Keratinocyte (primary cell): Measurements from ENCODE around the gene KRT5. TPM values are rescaled to one million over a fixed set of nuclear protein-coding genes. Genes with fewer than 3 reads are reported as not detected.

ENCODE experiments used
- DNase-seq: peaks from one replicate; pipeline ENCODE4 v3.0.0-alpha.2; 2011; ENCODE audit warnings: low read depth, missing footprints, low spot score
- FAIRE-seq: peaks from 2 replicates; lab custom pipeline; 2011; peaks lifted over from hg19 to GRCh38; lab: Jason Lieb, UNC
- H2AFZ ChIP-seq: 2 replicates; pipeline ENCODE4 v1.6.0; 2012; ENCODE audit warnings: low read length, control low read depth, inconsistent platforms; ENCODE audit not compliant: control insufficient read depth
- H3K27ac ChIP-seq: 2 replicates; pipeline ENCODE4 v1.5.1; 2011; ENCODE audit warnings: low read length; ENCODE audit not compliant: control insufficient read depth, insufficient read depth
- H3K27me3 ChIP-seq: 3 replicates; pipeline ENCODE4 v1.6.0; 2011; ENCODE audit warnings: low read length; ENCODE audit not compliant: control insufficient read depth, insufficient read depth; ENCODE audit errors: extremely low read depth
- H3K36me3 ChIP-seq, 2 experiments: 2 replicates in 1 of 2; 3 replicates in 1 of 2; pipeline ENCODE4 v1.5.1; 2011; ENCODE audit warnings: low read length in 2 of 2, mild to moderate bottlenecking in 1 of 2; ENCODE audit not compliant: control insufficient read depth in 2 of 2, insufficient read depth in 2 of 2; ENCODE audit errors: extremely low read depth in 1 of 2
- H3K4me1 ChIP-seq: 3 replicates; pipeline ENCODE4 v1.5.1; 2011; ENCODE audit warnings: low read length; ENCODE audit not compliant: control insufficient read depth, insufficient read depth; ENCODE audit errors: extremely low read depth
- H3K4me2 ChIP-seq: 3 replicates; pipeline ENCODE4 v1.6.0; 2011; ENCODE audit warnings: low read depth, low read length; ENCODE audit not compliant: control insufficient read depth, insufficient read depth; ENCODE audit errors: extremely low read depth
- H3K4me3 ChIP-seq, 3 experiments: fragments of 200-600 bp in 1 of 3; sonication (generic) in 1 of 3; 2 replicates in 2 of 3; 3 replicates in 1 of 3; pipeline ENCODE4 v1.5.1; 2011 to 2016; ENCODE audit warnings: low read length in 3 of 3, mild to moderate bottlenecking in 3 of 3, control low read depth in 2 of 3, inconsistent platforms in 1 of 3, low read depth in 1 of 3, mixed read lengths in 1 of 3, mixed run types in 1 of 3, moderate library complexity in 1 of 3; ENCODE audit not compliant: control insufficient read depth in 2 of 3, insufficient read depth in 2 of 3; ENCODE audit errors: extremely low read depth in 1 of 3
- H3K79me2 ChIP-seq: 2 replicates; pipeline ENCODE4 v1.6.0; 2012; ENCODE audit warnings: low read length; ENCODE audit not compliant: control insufficient read depth, insufficient read depth
- H3K9ac ChIP-seq: 3 replicates; pipeline ENCODE4 v1.6.0; 2011; ENCODE audit warnings: low read length; ENCODE audit not compliant: control insufficient read depth, insufficient read depth; ENCODE audit errors: extremely low read depth
- H3K9me1 ChIP-seq: 3 replicates; pipeline ENCODE4 v1.6.0; 2011; ENCODE audit warnings: low read length; ENCODE audit not compliant: control insufficient read depth, insufficient read depth; ENCODE audit errors: extremely low read depth
- H3K9me3 ChIP-seq: 2 replicates; pipeline ENCODE4 v1.5.1; 2012; ENCODE audit warnings: low read depth, low read length; ENCODE audit not compliant: control insufficient read depth
- H4K20me1 ChIP-seq: 3 replicates; pipeline ENCODE4 v1.6.0; 2011; ENCODE audit warnings: low read length; ENCODE audit not compliant: control insufficient read depth, insufficient read depth; ENCODE audit errors: extremely low read depth
- CTCF ChIP-seq, 3 experiments: IDR thresholded peaks in 1 of 3; conservative IDR thresholded peaks in 1 of 3; optimal IDR thresholded peaks in 1 of 3; 2 replicates in 2 of 3; 3 replicates in 1 of 3; pipeline versions ENCODE3 to v1.5.1; 2011; ENCODE audit warnings: low read length in 3 of 3, mild to moderate bottlenecking in 3 of 3, moderate library complexity in 2 of 3, control low read depth in 1 of 3, inconsistent platforms in 1 of 3; ENCODE audit not compliant: insufficient read depth in 2 of 3; ENCODE audit errors: extremely low read depth in 1 of 3
- EZH2 ChIP-seq: IDR thresholded peaks from one replicate; pipeline ENCODE4 v1.6.1; 2012; ENCODE audit warnings: inconsistent platforms, mild to moderate bottlenecking, low read length, moderate library complexity
- dilution Hi-C: fragments of 300-500 bp; cut with MboI; formaldehyde crosslinking; loops from one replicate; pipeline ENCODE4 v1.7.0; 2020; ENCODE audit warnings: low sequenced_read_pairs; ENCODE audit not compliant: extremely low pct_ligation_motif_present
- polyA plus RNA-seq, 5 experiments: library from polyadenylated mRNA; depleted of rRNA in 3 of 5; stranded (reverse) in 3 of 5; stranded (forward) in 1 of 5; unstranded in 1 of 5; fragments of >200 nt; gene quantifications; 1 replicate in 1 of 5; 2 replicates in 3 of 5; 3 replicates in 1 of 5; pipeline versions ENCODE4 v1.2.1 to v1.2.3, GENCODE V29; 2011 to 2012; ENCODE audit warnings: missing spikeins in 2 of 5, low read depth in 1 of 5, low replicate concordance in 1 of 5

Gene KRT5
- polyA plus RNA-seq, 1 donor (not counting 4 experiments of a cell fraction or from before 2014, with no cell fraction given), result 15,814 TPM

DNA sequence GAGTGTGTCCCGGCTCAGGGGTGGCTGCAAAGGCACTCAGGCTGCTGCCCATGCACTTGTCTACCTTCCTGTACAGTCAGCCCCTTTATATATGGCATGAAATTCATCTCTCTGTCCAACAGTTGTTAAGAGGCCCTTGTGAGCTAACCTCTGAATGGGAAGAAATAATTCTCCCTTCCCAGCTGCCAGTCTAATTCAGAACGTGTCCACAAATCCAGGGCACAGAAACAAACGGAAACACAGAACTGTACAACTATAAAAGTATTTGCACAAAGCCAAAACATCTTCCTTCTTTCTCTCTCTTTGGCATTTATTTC, 849 bp downstream of the KRT5 start:
- Histone ChIP-seq H2AFZ (no peak overlapping the region), H3K27me3 (no peaks in the 10 kb centered on the region), H3K9me1 (no peaks in the 10 kb centered on the region), H3K4me1 (peaks cover 62% of the 10 kb centered on the region), H3K9ac (peak overlapping the region; percentile 92), H3K4me2 (peak overlapping the region; percentile 96), H3K4me3 (peak overlapping the region; percentile 49 to 96 (median 87)), H4K20me1 (peaks cover 45% of the 10 kb centered on the region), H3K36me3 (peaks cover 22 to 45% of the 10 kb centered on the region in 2 experiments), H3K27ac (peak overlapping the region; percentile 98), H3K9me3 (no peaks in the 10 kb centered on the region), H3K79me2 (peaks cover 22% of the 10 kb centered on the region)
- no peak for TF ChIP-seq CTCF (optimal IDR thresholded peaks at IDR 0.05 in 1 of 3, IDR thresholded peaks at IDR 0.05 in 1 of 3, conservative IDR thresholded peaks at IDR 0.05 in 1 of 3; ENCODE audit: extremely low read depth in 1 of 3, insufficient read depth in 2 of 3, low read length in 3 of 3)
- TF ChIP-seq EZH2, result no peak
- dilution Hi-C loops, result no loop called here
- DNase-seq (no peak), FAIRE-seq (no peak)

DNA sequence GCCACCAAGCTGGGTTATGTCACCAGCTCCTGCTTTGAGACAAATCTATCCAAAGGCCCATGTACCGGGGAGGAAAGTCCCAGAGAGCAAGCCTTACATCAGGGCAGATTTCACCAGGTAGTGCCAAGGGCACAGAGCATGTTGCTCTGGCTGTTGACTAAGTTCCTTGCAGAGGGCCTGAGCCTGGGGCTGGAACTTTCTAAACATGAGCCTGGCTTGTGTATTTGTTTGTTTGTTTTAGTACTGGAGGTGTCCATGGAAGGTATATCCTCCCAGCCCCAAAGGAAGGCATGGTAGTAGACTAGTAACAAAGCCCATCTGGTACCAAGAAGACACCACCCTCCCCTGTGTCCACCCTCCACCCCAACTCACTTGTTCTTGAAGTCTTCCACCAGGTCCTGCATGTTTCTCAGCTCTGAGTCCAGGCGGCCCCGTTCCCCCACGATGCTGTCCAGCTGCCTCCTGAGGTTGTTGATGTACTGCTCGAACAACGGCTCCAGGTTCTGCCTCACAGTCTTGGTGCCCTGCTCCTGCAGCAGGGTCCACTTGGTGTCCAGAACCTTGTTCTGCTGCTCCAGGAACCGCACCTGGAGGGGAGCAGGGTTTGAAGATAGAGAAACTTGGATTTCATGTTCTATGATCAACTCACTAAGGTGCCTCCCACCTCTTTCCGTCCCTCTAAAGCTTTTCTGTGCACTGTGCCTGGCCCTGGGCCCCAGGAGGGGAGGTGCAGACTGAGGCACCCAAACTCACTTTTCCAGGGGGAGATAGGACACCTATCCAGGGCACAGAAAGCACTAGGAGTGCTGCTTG, 1.4 kb downstream of the KRT5 start:
- no peak for DNase-seq
- H3K4me3 ChIP-seq, result peak overlapping the region; percentile 49 to 96 (median 87)
- peaks cover 56% of the 10 kb centered on the region for H3K4me1 ChIP-seq
- peaks cover 22% of the 10 kb centered on the region for H3K79me2 ChIP-seq
- dilution Hi-C loops, result no loop called here
- peak overlapping the region; percentile 92 for H3K9ac ChIP-seq
- H3K27ac ChIP-seq, result peak overlapping the region; percentile 98
- H3K4me2 ChIP-seq, result peak overlapping the region; percentile 96
- no peak overlapping the region for H2AFZ ChIP-seq
- peaks cover 45% of the 10 kb centered on the region for H4K20me1 ChIP-seq
- no peaks in the 10 kb centered on the region for H3K9me3 ChIP-seq
- peak; percentile 36 for FAIRE-seq
- peaks cover 22 to 45% of the 10 kb centered on the region in 2 experiments for H3K36me3 ChIP-seq
- no peaks in the 10 kb centered on the region for H3K27me3 ChIP-seq
- no peaks in the 10 kb centered on the region for H3K9me1 ChIP-seq
- TF ChIP-seq EZH2, result no peak
- TF ChIP-seq CTCF (optimal IDR thresholded peaks at IDR 0.05 in 1 of 3, IDR thresholded peaks at IDR 0.05 in 1 of 3, conservative IDR thresholded peaks at IDR 0.05 in 1 of 3; ENCODE audit: extremely low read depth in 1 of 3, insufficient read depth in 2 of 3, low read length in 3 of 3), result no peak
